Stimulated activated CD4-positive, alpha-beta T cell treated with anti-CD3 and anti-CD28 coated beads, Interleukin-4, amount 100 ng/mL, for 48 hours (primary cell): ENCODE measurements around the gene E2F2.
A peak's percentile ranks its signal among the peaks of the same experiment; 100 is the strongest.

Experiments used
- DNase-seq, 2 donors: peaks; one replicate each; pipeline ENCODE4 v3.0.0-alpha.2; 2020; ENCODE audit warnings: low read depth in 2 of 2

Gene E2F2

DNA sequence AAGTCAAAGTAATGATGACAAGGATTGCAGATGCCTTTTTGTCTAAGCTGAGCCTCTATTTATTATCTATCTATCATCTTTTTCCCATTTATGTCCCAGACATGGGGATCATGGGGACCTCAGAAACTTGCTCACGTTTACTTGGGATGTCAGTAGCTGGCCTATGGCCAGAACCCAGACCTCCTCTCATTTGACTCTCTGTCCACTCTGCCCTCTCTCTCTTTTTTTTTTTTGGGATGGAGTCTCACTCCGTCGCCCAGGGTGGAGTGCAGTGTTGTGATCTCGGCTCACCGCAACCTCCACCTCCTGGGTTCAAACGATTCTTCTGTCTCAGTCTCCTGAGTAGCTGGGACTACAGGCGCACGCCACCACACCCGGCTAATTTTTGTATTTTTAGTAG, 32.0 kb upstream of the E2F2 start:
- no peak for DNase-seq

DNA sequence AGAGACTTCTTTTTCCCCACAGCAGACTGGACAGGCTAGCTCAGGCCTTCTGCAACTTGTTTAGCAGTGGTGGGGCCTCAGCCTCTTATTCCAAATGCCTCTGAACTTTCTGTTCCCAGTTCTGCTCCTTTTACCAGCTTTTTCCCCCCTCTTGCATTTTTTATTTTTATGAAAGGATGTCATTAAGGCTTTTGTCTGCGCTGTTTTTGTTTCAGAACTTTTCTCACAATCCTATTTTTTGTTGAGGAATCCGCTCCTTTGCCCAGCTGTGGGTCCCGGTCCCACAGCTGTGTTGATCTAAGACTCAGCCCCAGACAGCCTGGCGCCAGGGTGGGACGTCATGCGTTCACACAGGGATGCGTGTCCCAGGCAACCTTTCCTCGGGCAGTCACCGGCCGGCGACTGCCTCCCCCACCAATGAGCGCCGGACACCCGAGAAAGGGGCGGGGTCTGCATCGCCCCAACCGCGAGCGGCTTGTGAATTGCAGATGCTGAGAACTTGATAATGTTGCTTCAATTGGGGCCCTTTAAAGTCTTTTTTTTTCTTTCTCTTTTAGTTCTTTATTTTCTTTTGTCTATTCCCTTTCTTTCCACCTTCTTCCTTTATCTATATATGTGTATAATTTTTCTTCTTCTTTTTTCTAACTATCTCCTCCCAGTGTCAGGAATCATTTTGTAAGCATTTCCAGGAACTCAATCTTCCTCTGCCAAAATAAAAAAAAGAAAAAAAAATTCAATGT, 31.3 kb upstream of the E2F2 start:
- no peak for DNase-seq

DNA sequence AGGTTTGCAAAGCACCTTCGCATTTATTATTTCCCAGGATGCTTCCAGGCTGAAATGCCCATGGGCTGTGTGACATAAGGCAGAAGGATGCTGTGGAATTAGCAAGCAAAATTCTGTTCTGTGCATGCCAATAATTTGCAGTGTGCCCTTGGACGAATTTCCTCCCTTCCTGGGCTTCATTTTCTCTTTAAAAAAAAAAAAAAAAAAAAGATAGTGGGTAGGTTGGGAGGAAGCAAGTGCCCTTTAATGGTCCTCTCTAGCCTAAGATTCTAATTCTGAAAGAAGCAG, 30.7 kb upstream of the E2F2 start:
- DNase-seq = no peak

DNA sequence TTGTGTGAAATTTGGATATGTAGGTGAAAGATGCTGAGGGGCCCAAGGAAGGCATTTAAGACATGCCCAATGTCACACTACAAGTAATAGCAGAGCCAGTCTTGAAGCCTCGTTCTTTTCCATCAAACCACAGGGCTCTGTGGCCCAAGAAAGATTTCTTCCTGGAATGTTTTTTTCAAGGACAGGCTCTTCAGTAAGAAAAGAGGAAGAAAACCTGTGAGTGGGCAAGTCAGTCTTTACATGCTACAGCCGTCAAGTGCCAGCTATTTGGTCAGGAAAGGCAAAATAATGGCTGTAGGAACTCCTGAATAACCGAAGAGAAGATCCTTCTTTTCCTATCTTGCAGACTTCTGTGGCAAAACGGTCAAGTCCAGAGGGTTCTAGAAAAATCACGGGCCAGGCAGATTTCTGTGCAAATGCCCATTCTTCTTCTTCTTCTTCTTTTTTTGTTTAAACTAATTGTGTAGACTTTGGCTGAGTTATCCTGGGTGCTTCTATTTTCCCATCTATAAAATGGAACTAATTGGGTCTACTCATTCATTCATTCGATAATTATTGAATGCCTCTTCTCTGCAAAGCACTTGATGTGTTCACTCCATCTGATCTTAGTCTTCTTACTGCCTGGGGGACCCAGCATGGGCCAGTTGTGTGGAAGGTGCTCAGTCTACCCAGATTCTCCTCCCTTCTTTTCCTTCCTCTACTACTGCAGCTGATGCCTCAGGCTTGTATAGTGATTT, 30.2 kb upstream of the E2F2 start:
- DNase-seq = no peak

DNA sequence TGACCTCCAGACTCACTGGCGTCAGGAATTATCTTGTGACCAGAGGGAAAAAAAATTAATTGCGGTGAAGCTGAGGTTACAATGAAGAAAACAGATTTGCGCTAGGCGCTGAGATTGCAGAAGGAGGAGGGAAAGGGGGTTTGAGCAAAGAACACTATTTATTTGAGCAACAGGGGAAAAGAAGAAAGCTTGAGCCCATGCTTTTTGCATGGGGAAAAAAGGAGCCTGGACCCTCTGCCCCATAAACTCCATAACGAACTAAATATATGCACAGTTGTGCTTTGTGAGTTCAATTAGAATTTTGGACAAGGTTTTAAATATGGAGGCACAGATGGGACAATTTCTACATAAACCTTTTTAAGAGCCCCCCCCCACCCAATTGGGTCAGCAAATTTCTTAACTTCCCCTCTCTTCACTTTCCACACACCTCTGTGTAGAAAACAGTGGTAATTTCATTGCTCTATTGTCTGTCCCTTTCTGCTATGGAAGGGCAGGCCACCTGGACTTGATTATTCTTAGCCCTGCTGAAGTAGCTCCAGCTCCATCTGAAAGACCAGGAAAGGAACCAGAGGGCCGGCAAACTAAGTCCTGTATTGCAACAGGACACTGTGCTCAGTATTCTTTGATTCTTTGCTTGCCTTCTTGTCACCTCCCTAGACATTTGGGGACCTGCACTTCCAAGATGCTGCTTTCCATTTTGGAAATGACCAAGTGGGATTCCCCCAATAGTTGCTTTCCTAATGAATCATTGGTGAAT, 29.1 kb upstream of the E2F2 start:
- DNase-seq = no peak

DNA sequence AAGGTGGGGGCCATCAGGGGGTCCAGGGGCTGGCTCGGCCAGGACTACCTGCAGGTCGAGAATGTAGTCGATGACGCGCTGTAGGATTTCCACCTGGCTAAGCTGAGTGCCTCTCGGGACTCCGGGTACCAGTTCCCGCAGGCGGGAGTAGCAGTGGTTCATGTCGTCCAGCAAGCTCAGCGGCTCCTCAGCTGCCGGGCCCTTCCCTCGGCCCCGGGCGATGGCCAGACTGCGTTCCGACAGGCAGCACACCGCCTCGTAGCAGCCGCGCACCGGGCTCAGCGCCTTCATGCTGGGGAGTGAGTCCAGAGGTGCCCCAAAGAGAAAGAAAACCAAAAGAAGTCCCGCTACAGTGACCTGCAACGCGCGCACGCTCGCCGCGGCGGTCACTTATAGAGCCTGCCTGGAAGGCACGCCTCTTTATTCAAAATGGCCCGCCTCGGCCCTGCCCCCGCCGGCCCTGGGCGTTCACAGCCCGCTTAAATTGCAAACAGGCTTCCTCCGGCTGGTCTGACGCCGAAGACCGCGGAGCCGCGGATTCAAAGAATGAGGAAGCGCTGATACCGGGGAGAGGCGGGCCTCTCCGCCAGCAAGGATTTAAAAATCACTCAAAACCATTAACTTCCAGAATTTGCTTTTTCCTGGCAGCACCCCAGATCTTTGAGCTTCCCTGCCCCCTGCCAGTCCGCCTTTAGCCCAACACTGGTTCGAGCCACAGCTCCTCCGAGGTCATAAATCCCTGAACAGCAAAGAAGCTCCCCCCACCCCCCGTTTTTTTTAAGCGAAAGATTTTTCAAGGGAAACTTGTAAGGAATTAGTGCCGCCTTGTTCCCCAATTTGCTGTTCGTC, 28.3 kb upstream of the E2F2 start, which contains the start of gene ID3:
Gene ID3, minus strand, starts transcription at position 366 of the 849 bp plus-strand sequence. Its CDS starts 75 bp downstream, at position 291.
- peak; percentile 84 to 93 for DNase-seq

DNA sequence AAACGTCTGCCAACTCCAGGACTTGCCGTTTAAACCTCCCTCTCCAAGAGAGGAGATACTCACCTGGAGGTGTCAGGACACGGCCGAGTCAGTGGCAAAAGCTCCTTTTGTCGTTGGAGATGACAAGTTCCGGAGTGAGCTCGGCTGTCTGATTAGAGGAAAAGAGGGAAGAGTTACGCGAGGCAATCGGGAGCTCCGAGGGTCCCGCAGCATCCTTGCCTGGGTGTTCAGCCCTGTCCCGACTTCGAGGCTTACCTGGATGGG, 27.8 kb upstream of the E2F2 start:
- DNase-seq = no peak

DNA sequence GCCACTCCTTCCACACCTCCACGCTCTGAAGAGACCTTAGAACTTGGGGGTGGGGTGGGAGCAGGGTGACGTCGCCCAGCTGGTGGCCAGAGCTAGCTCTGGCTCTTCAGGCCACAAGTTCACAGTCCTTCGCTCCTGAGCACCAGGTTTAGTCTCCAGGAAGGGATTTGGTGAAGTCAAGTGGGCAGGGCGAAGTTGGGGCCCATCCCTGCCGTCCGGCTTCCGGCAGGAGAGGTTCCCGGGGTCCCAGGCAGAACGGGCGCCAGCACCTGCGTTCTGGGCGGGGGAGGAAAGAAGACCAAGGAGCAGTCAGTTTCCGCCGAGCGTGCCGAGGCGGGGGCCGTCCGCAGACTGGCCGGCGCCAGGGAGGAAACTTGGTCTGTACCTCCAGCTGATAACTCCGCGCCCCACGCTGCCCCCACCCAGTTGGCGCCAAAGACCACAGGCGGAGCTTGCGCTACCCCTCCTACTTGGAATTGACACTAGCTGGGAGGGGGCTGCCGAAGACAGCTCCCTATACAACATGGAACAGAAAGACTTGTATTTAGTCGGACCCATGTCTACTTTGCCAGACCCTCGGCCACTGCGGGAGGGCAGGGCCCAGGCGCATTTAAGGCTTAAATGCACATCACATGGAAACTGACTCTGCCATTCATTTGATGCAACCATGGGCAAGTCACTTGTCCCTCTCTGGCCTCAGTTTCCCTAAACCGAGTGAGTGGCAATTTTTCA, 27.3 kb upstream of the E2F2 start:
- peak in 1 of 2 donors; percentile 25 for DNase-seq

DNA sequence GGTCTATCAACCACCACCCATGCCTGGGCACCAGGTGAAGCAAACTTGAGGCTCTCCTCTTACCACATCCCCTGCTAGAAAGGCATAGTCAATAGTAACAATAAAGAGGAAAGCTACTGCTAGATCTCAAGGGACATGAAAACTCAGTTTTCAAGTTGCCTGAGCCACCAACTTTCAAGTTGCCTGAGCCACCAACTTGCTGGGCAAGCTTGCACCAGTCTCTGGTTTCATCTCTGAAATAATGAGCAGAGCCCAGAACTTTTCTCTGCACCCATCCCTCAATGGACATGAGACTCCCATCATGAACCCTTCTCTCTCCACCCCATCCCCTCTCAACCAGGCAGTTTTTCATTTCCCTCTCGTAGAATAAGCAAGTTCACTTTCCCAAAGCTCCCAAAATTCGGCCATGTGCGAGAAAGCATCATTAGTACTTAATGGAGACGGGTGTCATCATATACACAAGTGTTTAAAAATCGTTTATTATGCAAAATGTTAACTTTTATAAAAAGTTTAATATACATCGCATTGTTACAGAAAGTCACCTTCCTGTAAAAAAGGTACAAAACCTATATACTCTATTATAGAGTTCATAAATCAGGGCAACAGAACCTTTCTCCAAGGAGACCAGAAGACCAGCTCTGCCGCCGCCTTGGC, 26.6 kb upstream of the E2F2 start:
- no peak for DNase-seq

DNA sequence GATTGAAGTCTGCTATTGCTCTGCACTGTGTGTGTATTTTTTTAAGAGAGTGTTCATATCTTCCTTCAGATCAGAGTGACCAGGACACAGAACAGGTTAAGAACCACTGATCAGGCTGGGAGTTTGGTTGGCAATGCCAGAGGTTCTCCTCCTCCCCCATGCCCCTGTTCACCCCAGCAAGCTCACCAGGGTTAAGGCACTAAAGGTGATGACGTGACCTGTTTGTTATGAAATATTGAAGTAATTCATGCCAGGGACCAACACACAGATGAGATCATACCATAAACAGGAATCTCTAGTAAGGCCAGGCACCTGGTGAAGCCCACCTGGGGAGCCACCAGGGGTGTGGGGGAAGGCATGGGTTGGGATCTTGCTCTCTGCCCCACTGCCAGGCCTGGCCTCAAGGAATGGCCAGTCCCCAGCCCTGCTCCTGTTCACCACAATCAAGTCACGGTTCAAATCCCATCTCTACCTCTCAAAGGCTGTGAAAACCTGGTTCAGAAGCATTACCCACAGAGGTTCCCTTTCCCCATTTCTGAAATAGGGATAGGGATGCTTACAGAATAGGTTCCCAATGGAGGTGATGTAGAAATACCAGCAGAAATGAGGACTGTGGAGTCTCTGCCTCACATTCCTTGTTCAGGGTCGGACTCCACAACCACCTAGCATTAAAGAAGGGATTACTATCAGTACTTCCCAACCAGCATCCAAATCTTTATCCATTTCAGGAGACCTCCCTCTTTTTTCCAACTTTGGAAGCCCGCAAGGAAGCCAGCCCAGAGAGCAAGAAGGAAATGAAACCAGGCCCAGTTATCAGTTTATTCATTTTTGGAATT, 25.8 kb upstream of the E2F2 start:
- DNase-seq = no peak

DNA sequence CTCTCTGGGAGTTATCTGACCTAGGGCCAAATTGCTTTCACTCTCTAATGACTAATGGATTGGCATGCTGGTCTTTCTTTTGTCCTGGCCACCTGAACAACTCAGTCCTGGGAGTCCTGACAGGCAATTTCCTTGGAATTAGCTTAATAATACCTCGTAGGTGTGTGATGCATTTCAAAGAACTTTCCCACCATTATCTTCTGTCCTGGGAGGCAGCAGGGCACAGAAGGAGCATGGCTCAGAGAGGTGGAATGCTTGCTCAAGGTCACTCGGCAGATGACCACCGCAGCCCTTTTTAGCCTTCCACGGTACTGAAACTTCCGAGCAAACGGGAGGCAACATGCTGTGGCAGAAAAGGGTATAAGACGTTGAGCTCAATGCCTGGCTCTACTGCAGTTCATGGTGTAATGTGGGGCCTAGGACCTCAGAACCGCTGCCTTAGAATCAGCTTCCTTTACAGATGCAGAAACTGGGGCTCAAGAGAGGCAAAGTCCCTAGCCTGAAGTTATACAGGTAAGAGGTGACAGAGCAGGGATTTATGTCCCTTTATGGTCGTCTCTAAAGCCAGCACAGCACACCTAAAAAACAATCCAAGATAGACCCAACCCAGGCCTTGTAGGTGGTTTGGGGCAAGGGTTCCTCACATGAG, 25.1 kb upstream of the E2F2 start:
- no peak for DNase-seq

DNA sequence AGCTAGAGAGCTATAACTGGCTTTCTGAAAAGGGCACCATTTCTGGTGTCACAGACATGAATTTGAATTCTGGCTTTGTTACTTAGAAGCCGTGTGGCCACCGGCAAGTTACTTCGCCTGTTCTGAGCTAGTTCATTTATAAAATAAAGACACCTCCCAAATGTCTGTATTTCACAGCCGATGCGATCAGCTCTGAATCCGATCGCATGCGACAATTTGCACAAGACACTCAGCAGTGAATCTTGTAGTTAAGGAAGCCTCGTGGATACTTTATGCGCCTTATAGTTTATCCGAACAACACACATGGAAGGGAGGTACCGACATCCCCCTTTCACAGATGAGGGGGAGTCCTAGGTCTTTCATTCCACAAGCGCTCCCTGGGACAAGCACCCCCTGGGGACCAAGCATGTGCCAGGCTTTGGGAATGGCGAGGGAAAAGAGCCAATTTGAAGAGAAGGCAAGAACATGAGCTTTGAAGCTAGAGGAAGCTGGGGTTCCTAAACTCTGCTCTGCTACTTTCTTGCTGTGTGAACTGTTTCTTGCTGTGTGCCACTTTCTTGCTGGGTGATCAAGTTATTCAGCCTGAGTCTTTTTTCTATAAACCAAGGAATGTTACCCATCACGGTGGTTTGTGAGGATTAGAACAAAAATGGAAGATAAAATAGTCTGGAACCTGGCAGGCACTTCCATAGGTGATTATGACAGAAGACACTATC, 24.4 kb upstream of the E2F2 start:
- no peak for DNase-seq

DNA sequence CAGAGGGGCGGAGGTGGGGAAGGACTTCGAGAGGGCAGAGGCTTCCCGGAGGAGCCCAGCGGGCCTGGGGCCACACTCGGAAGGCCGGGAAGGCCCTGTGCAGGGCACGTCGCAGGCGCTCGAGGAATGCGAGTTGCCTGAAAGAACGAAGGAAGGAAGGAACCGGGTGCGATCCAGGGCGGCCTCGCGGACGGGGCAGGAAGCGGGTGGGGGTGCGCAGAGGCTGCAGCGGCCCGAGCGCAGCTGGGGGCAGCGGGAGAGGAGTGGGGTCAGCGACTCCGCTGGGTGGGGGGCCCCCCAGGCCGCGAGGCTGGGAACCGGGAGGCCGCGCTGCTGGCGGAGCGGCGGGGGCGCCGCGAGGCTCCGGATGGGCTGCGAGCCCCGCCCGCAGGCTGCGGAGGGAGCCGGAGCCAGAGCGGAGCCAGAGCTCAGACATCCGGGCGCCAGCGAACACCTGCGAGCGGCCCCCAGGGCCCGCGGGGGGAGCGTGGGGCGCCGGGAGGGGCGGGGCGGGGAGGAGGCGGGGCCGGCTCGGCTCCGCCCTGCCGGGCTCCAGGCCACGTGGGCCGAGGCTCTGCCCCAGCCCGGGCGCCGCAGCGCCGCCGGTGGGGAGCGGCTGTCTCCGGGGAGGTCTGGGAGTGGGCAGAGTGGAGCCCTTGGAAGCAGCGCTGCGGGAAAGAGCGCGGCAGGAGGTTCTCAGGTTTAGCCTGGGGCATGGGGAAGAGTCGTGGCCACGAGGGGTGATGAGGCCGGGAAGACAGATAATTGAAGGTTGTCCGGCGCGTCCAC, 23.6 kb upstream of the E2F2 start:
- peak; percentile 74 for DNase-seq

DNA sequence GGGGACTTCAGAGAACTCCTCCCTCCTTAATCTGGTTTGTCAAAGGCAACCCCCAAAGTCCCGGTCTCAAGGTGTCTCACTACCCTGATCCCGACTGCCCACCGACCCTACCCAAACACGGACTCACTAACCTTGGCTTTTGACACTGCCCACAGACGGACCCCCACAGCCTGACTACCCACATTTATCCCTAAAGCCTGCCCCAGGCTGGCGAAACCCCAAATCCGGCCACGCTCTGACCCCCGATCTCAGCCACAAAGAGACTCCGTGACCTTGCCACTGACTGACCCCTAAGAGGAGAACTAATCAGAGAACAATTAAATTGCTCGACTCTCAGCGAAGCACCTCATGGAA, 23.1 kb upstream of the E2F2 start:
- DNase-seq = no peak

DNA sequence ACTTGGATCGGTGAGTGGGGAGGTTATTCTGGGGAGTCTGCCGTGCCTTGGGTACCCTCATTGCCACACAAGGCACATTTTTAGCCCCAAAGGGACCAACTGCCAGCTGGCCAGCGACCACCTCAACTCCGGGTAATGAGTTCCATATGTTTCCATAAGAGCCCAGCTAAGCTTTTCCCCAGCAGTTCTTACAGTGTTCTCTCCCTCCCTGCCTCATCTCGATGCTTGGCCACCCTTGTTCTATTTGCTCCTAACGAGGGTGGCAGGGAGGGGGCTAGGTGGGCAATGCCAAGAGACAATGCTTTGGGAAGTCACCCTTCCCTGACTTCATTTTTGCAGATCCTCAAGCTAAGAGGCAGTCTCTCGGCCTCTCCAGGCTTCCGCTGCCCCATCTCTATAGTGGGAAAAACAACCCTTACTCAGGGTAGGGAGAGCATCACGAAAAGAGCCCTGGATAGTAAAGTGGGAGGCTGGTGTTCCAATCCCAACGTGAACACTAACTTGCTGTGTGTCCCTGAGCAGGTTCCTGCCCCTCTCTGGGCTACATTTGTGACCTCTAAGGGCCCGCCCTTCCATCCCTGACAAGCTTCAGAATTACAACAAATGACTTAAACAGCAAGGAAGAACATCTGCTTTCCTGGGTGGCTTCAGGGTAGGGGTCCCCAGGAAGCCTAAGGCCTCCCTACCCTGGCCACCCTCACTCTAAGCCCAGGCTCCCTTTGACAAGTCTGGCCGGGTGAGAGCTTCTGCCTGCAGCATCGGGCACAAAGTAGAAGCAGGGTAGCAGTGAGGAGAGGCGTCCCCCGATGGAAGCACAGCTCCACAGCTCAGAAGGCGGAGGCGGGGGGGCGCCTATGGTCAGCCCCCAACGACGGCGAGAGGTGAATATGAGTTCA, 22.4 kb upstream of the E2F2 start:
- no peak for DNase-seq

DNA sequence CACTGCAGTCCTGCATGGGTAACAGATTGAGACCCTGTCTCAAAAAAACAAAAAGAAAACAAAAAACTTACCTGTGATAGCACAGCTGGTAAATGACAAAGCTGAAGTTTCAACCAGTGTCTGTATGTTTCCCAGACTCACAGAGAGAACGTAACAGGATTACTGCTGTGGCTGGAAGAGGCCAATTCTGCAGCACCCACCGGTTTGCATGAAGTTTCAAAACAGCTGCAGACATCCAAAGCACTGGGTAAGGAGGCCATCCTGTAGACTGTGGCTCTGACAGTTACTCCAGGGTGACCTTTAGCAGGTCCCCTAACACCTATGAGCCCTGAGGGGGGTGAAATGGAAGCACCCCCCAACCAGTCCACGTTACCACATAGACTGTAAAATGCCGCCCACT, 20.8 kb upstream of the E2F2 start:
- no peak for DNase-seq

DNA sequence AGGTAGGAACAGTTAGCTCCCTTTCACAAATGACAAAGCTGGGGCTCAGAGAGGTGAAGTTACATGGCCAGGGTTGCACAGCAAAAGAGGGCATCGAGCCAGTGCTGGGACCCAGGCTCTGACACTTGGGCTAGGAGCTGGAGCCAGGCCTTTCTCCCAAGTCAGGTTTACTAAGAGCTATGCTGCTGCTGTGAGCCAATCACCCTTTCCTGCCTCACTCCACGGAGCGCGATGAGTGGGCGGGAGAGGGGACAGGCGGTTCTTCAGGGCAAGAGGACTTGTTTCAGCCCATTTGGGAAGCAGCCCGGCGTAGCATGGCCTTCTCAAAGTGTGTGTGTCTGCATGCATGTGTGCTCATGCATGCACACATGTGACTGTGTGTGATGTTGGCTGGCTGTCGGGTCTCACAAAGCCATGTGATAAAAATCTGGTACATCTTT, 17.7 kb upstream of the E2F2 start:
- DNase-seq = no peak
